ENCODE data around the gene ATE1.

Gene ATE1

GRCh38 chr10:121956111-121957061 lies 28.6 kb upstream of the ATE1 start:
- Histone ChIP-seq H3K27me3 (ENCODE audit: control insufficient read depth in 5 of 5, insufficient read depth in 4 of 5, low read length in 5 of 5) (no peaks in the 10 kb centered on the region), H3K4me1 (ENCODE audit: control insufficient read depth in 5 of 5, insufficient read depth in 5 of 5, low read length in 5 of 5) (no peaks in the 10 kb centered on the region), H3K36me3 (ENCODE audit: control insufficient read depth in 5 of 5, insufficient read depth in 5 of 5, low read length in 5 of 5) (peaks cover 31 to 42% (median 41%) of the 10 kb centered on the region in 5 donors), H3K27ac (ENCODE audit: low read depth, low read length) (no peak overlapping the region), H3K9ac (ENCODE audit: low read length in 5 of 5) (no peak overlapping the region), H3K9me3 (ENCODE audit: control insufficient read depth in 5 of 5, low read length in 5 of 5) (no peaks in the 10 kb centered on the region), H3K4me3 (ENCODE audit: low read depth in 1 of 5, low read length in 5 of 5) (no peak overlapping the region)

- Histone ChIP-seq H3K27me3 (ENCODE audit: control insufficient read depth in 5 of 5, insufficient read depth in 4 of 5, low read length in 5 of 5) (no peaks in the 10 kb centered on the region), H3K9ac (ENCODE audit: low read length in 5 of 5) (no peak overlapping the region), H3K36me3 (ENCODE audit: control insufficient read depth in 5 of 5, insufficient read depth in 5 of 5, low read length in 5 of 5) (peaks cover 14 to 24% (median 19%) of the 10 kb centered on the region in 5 donors), H3K27ac (ENCODE audit: low read depth, low read length) (no peak overlapping the region), H3K9me3 (ENCODE audit: control insufficient read depth in 5 of 5, low read length in 5 of 5) (no peaks in the 10 kb centered on the region), H3K4me3 (ENCODE audit: low read depth in 1 of 5, low read length in 5 of 5) (no peak overlapping the region), H3K4me1 (ENCODE audit: control insufficient read depth in 5 of 5, insufficient read depth in 5 of 5, low read length in 5 of 5) (no peaks in the 10 kb centered on the region)
Measured at GRCh38 chr10:121952226-121952625, 24.4 kb upstream of the ATE1 start.

GRCh38 chr10:121949451-121949850 lies 21.6 kb upstream of the ATE1 start:
- H3K36me3 ChIP-seq (ENCODE audit: control insufficient read depth in 5 of 5, insufficient read depth in 5 of 5, low read length in 5 of 5), result peaks cover 0 to 8% (median 3%) of the 10 kb centered on the region in 5 donors
- no peaks in the 10 kb centered on the region for H3K27me3 ChIP-seq (ENCODE audit: control insufficient read depth in 5 of 5, insufficient read depth in 4 of 5, low read length in 5 of 5)
- no peaks in the 10 kb centered on the region for H3K9me3 ChIP-seq (ENCODE audit: control insufficient read depth in 5 of 5, low read length in 5 of 5)
- H3K4me1 ChIP-seq (ENCODE audit: control insufficient read depth in 5 of 5, insufficient read depth in 5 of 5, low read length in 5 of 5), result no peaks in the 10 kb centered on the region
- H3K4me3 ChIP-seq (ENCODE audit: low read depth in 1 of 5, low read length in 5 of 5), result no peak overlapping the region
- H3K27ac ChIP-seq (ENCODE audit: low read depth, low read length), result no peak overlapping the region
- no peak overlapping the region for H3K9ac ChIP-seq (ENCODE audit: low read length in 5 of 5)

- no peaks in the 10 kb centered on the region for H3K4me1 ChIP-seq (ENCODE audit: control insufficient read depth in 5 of 5, insufficient read depth in 5 of 5, low read length in 5 of 5)
- no peak overlapping the region for H3K27ac ChIP-seq (ENCODE audit: low read depth, low read length)
- no peaks in the 10 kb centered on the region for H3K9me3 ChIP-seq (ENCODE audit: control insufficient read depth in 5 of 5, low read length in 5 of 5)
- H3K4me3 ChIP-seq (ENCODE audit: low read depth in 1 of 5, low read length in 5 of 5), result no peak overlapping the region
- H3K9ac ChIP-seq (ENCODE audit: low read length in 5 of 5), result no peak overlapping the region
- H3K27me3 ChIP-seq (ENCODE audit: control insufficient read depth in 5 of 5, insufficient read depth in 4 of 5, low read length in 5 of 5), result no peaks in the 10 kb centered on the region
- peaks cover 0 to 8% (median 3%) of the 10 kb centered on the region in 5 donors for H3K36me3 ChIP-seq (ENCODE audit: control insufficient read depth in 5 of 5, insufficient read depth in 5 of 5, low read length in 5 of 5)
Measured at GRCh38 chr10:121949049-121949448, 21.2 kb upstream of the ATE1 start.

DNA sequence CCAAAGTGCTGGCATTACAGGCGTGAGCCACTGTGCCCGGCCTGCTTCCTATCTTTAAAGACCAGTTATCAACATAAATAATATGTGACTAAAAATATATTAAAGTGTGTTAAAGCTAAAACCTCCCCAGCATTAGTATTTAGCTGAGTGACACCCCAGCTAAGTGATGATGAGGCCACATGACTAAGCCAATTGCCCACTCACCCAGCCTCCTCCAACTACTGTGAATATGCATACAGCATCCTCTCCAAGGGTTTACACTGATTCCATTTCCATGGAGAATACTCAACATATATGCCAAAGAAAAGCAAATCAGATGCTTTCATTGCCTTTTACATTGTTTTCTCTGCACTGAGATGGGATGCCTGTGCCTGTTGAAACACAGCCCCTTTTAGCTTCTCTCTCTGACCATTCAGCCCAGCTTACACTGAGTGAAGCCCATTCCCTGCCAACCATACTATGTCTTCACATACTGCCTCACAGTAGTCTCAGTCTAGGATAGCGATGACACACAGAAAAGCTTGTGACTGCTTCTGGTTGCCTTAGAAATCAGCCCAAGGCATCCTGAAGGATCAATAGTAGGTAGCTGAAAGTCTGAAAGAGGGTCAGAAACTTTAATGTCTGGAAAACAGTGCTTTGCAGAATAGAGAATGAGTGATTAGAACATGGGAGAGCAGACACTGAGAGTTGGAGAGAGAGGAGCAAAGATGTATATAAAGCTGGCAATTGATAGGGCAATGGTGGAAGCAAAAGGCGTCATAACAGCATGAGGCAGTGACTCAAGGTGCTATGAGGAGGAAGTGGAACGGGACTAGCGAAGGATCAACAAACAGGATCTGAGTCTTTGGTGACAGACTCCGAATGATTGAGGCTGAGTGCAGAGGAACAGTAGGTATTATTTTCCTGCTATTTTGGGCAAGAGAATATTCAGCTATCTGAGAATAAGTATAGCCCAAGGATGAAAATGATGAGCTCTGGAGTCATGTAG lies 19.8 kb upstream of the ATE1 start:
- no peak overlapping the region for H3K9ac ChIP-seq (ENCODE audit: low read length in 5 of 5)
- H3K4me1 ChIP-seq (ENCODE audit: control insufficient read depth in 5 of 5, insufficient read depth in 5 of 5, low read length in 5 of 5), result peaks cover 0 to 9% (median 7%) of the 10 kb centered on the region in 5 donors
- H3K9me3 ChIP-seq (ENCODE audit: control insufficient read depth in 5 of 5, low read length in 5 of 5), result no peaks in the 10 kb centered on the region
- H3K4me3 ChIP-seq (ENCODE audit: low read depth in 1 of 5, low read length in 5 of 5), result no peak overlapping the region
- no peaks in the 10 kb centered on the region for H3K27me3 ChIP-seq (ENCODE audit: control insufficient read depth in 5 of 5, insufficient read depth in 4 of 5, low read length in 5 of 5)
- no peak overlapping the region for H3K27ac ChIP-seq (ENCODE audit: low read depth, low read length)
- peaks cover 0 to 8% (median 3%) of the 10 kb centered on the region in 5 donors for H3K36me3 ChIP-seq (ENCODE audit: control insufficient read depth in 5 of 5, insufficient read depth in 5 of 5, low read length in 5 of 5)

GRCh38 chr10:121942749-121943416 lies 15.1 kb upstream of the ATE1 start:
- Histone ChIP-seq H3K36me3 (ENCODE audit: control insufficient read depth in 5 of 5, insufficient read depth in 5 of 5, low read length in 5 of 5) (peaks cover 0 to 2% (median 0%) of the 10 kb centered on the region in 5 donors), H3K9ac (ENCODE audit: low read length in 5 of 5) (no peak overlapping the region), H3K27ac (ENCODE audit: low read depth, low read length) (no peak overlapping the region), H3K27me3 (ENCODE audit: control insufficient read depth in 5 of 5, insufficient read depth in 4 of 5, low read length in 5 of 5) (no peaks in the 10 kb centered on the region), H3K4me1 (ENCODE audit: control insufficient read depth in 5 of 5, insufficient read depth in 5 of 5, low read length in 5 of 5) (peaks cover 0 to 11% (median 7%) of the 10 kb centered on the region in 5 donors), H3K4me3 (ENCODE audit: low read depth in 1 of 5, low read length in 5 of 5) (no peak overlapping the region), H3K9me3 (ENCODE audit: control insufficient read depth in 5 of 5, low read length in 5 of 5) (no peaks in the 10 kb centered on the region)

- H3K9me3 ChIP-seq (ENCODE audit: control insufficient read depth in 5 of 5, low read length in 5 of 5), result no peaks in the 10 kb centered on the region
- no peaks in the 10 kb centered on the region for H3K36me3 ChIP-seq (ENCODE audit: control insufficient read depth in 5 of 5, insufficient read depth in 5 of 5, low read length in 5 of 5)
- no peak overlapping the region for H3K4me3 ChIP-seq (ENCODE audit: low read depth in 1 of 5, low read length in 5 of 5)
- H3K9ac ChIP-seq (ENCODE audit: low read length in 5 of 5), result no peak overlapping the region
- no peak overlapping the region for H3K27ac ChIP-seq (ENCODE audit: low read depth, low read length)
- no peaks in the 10 kb centered on the region for H3K27me3 ChIP-seq (ENCODE audit: control insufficient read depth in 5 of 5, insufficient read depth in 4 of 5, low read length in 5 of 5)
- H3K4me1 ChIP-seq (ENCODE audit: control insufficient read depth in 5 of 5, insufficient read depth in 5 of 5, low read length in 5 of 5), result peaks cover 0 to 11% (median 7%) of the 10 kb centered on the region in 5 donors
Measured at GRCh38 chr10:121941532-121941931, 13.7 kb upstream of the ATE1 start.

DNA sequence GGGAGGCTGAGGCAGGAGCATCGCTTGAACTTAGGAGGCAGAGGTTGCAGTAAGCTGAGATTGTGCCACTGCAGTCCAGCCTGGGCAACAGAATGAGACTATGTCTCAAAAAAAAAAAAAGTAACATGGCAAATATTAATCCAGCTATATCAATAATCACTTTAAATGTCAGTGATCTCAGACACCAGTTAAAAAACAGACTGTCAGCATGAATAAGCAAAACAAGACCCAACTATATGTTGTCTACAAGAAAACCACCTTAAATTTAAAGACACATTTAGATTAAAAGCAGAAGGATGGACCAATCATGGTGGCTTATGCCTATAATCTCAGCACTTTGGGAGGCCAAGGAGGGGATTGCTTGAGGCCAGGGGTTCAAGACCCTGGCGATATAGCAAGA lies 8.5 kb upstream of the ATE1 start:
- H3K27ac ChIP-seq (ENCODE audit: low read depth, low read length), result no peak overlapping the region
- H3K9ac ChIP-seq (ENCODE audit: low read length in 5 of 5), result no peak overlapping the region
- no peak overlapping the region for H3K4me3 ChIP-seq (ENCODE audit: low read depth in 1 of 5, low read length in 5 of 5)
- no peaks in the 10 kb centered on the region for H3K4me1 ChIP-seq (ENCODE audit: control insufficient read depth in 5 of 5, insufficient read depth in 5 of 5, low read length in 5 of 5)
- no peaks in the 10 kb centered on the region for H3K36me3 ChIP-seq (ENCODE audit: control insufficient read depth in 5 of 5, insufficient read depth in 5 of 5, low read length in 5 of 5)
- H3K9me3 ChIP-seq (ENCODE audit: control insufficient read depth in 5 of 5, low read length in 5 of 5), result no peaks in the 10 kb centered on the region
- no peaks in the 10 kb centered on the region for H3K27me3 ChIP-seq (ENCODE audit: control insufficient read depth in 5 of 5, insufficient read depth in 4 of 5, low read length in 5 of 5)

GRCh38 chr10:121935702-121936101 lies 7.9 kb upstream of the ATE1 start:
- Histone ChIP-seq H3K36me3 (ENCODE audit: control insufficient read depth in 5 of 5, insufficient read depth in 5 of 5, low read length in 5 of 5) (no peaks in the 10 kb centered on the region), H3K4me3 (ENCODE audit: low read depth in 1 of 5, low read length in 5 of 5) (no peak overlapping the region), H3K4me1 (ENCODE audit: control insufficient read depth in 5 of 5, insufficient read depth in 5 of 5, low read length in 5 of 5) (no peaks in the 10 kb centered on the region), H3K9me3 (ENCODE audit: control insufficient read depth in 5 of 5, low read length in 5 of 5) (no peaks in the 10 kb centered on the region), H3K27me3 (ENCODE audit: control insufficient read depth in 5 of 5, insufficient read depth in 4 of 5, low read length in 5 of 5) (no peaks in the 10 kb centered on the region), H3K9ac (ENCODE audit: low read length in 5 of 5) (no peak overlapping the region), H3K27ac (ENCODE audit: low read depth, low read length) (no peak overlapping the region)

All from subcutaneous abdominal adipose tissue (tissue), 5 donors.